AG04450 (cell line): ENCODE results near the gene ACTR2. TPM values are rescaled to one million over a fixed set of nuclear protein-coding genes. Genes with fewer than 3 reads are reported as not detected.

Source experiments
- CTCF ChIA-PET: fragments of 300-600, 350-600 bp; formaldehyde crosslinking; extraction: SDS; loops from one replicate; lab custom pipeline; 2022; ENCODE audit warnings: antibody characterized with exemption, inconsistent platforms; lab: Charles Lee
- POLR2A ChIA-PET: fragments of 350-600 bp; formaldehyde crosslinking; extraction: SDS; loops from one replicate; lab custom pipeline; 2021; ENCODE audit warnings: antibody characterized with exemption, inconsistent platforms; lab: Yijun Ruan, JAX
- DNase-seq: peaks from one replicate; pipeline ENCODE4 v3.0.0-alpha.2; 2011; ENCODE audit warnings: low read depth, low spot score
- H3K27ac ChIP-seq: one replicate; pipeline ENCODE4 v1.5.1; 2012; ENCODE audit warnings: low read depth, low read length, control low read depth
- H3K27me3 ChIP-seq: one replicate; pipeline ENCODE4 v1.6.0; 2012; ENCODE audit warnings: low read length; ENCODE audit not compliant: control insufficient read depth, insufficient read depth
- H3K4me3 ChIP-seq: 2 replicates; pipeline ENCODE4 v1.5.1; 2011; ENCODE audit warnings: mild to moderate bottlenecking, low read depth, low read length, control low read depth
- H3K9me3 ChIP-seq: 2 replicates; pipeline ENCODE4 v1.5.1; 2012; ENCODE audit warnings: low read length; ENCODE audit not compliant: control insufficient read depth, insufficient read depth
- polyA plus RNA-seq: library from polyadenylated mRNA; depleted of rRNA; stranded (reverse); fragments of >200 nt; gene quantifications from 2 replicates; pipeline ENCODE4 v1.2.3, GENCODE V29; 2011
- TF ChIP-seq, protein P1 (sequence below): IDR thresholded peaks from 2 replicates; pipeline ENCODE4 v1.5.1; 2011; ENCODE audit warnings: low read depth, low read length, control low read depth, inconsistent platforms

ACTR2 gene
- polyA plus RNA-seq, 1 experiment = 240 TPM

GRCh38 chr2:65267008-65267407, 39.4 kb downstream of the ACTR2 start:
- Histone ChIP-seq H3K27ac (no peak overlapping the region), H3K4me3 (no peak overlapping the region), H3K27me3 (no peaks in the 10 kb centered on the region), H3K9me3 (no peaks in the 10 kb centered on the region)
- ChIA-PET CTCF (interaction anchor here (0.7 to 6.1 kb wide), 6 partner anchors 8 to 307 kb away, joined by 3 to 44 read pairs (median 4); no protein-coding TSS in a partner anchor), POLR2A (interaction anchor here (1.1 kb wide), 1 partner anchor 165 kb away, joined by 8 read pairs; the partner anchor contains the start of gene SPRED2)
- DNase-seq = no peak
- TF ChIP-seq, protein P1, sequence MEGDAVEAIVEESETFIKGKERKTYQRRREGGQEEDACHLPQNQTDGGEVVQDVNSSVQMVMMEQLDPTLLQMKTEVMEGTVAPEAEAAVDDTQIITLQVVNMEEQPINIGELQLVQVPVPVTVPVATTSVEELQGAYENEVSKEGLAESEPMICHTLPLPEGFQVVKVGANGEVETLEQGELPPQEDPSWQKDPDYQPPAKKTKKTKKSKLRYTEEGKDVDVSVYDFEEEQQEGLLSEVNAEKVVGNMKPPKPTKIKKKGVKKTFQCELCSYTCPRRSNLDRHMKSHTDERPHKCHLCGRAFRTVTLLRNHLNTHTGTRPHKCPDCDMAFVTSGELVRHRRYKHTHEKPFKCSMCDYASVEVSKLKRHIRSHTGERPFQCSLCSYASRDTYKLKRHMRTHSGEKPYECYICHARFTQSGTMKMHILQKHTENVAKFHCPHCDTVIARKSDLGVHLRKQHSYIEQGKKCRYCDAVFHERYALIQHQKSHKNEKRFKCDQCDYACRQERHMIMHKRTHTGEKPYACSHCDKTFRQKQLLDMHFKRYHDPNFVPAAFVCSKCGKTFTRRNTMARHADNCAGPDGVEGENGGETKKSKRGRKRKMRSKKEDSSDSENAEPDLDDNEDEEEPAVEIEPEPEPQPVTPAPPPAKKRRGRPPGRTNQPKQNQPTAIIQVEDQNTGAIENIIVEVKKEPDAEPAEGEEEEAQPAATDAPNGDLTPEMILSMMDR = no peak

DNA sequence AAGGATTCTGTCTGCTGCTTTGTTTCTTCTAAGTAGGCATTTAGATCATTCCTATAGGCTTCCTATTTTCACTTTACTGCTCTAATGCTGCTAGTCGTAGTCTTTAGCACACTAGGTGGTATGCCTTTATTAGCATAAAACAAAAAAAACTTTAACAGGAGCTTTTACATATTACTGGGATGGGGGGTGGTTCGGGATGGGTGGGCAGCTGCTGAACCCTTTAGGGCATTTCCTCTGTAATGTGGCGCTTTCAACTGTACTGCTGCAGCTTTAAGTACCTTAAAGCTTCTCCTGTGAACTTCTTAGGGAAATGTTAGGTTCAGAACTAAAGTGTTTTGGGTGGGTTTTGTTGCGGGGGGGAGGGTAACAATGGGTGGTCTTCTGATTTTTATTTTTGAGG, 41.3 kb downstream of the ACTR2 start:
- Histone ChIP-seq H3K27ac (no peak overlapping the region), H3K27me3 (no peaks in the 10 kb centered on the region), H3K4me3 (no peak overlapping the region), H3K9me3 (no peaks in the 10 kb centered on the region)
- TF ChIP-seq, protein P1 = no peak
- CTCF ChIA-PET = no interaction called here
- POLR2A ChIA-PET = no interaction called here
- DNase-seq = no peak

- POLR2A ChIA-PET = no interaction called here
- Histone ChIP-seq H3K27ac (no peak overlapping the region), H3K4me3 (no peak overlapping the region), H3K27me3 (no peaks in the 10 kb centered on the region), H3K9me3 (no peaks in the 10 kb centered on the region)
- CTCF ChIA-PET = no interaction called here
- no peak for DNase-seq
- TF ChIP-seq, protein P1 = no peak
These were observed 45.7 kb downstream of the ACTR2 start for GRCh38 chr2:65273344-65273743.

- no peak overlapping the region for H3K4me3 ChIP-seq
- no peak for DNase-seq
- H3K27ac ChIP-seq = no peak overlapping the region
- POLR2A ChIA-PET = interaction anchor here (0.6 to 0.7 kb wide), 2 partner anchors 13 to 48 kb away, joined by 3 to 4 read pairs; partner anchors contain the start of gene ACTR2
- no peaks in the 10 kb centered on the region for H3K9me3 ChIP-seq
- CTCF ChIA-PET = interaction anchor here (1.0 to 6.0 kb wide), 4 partner anchors 8 to 298 kb away, joined by 3 to 45 read pairs (median 7); no protein-coding TSS in a partner anchor
- TF ChIP-seq, protein P1 = no peak
- no peaks in the 10 kb centered on the region for H3K27me3 ChIP-seq
These were observed 47.7 kb downstream of the ACTR2 start for GRCh38 chr2:65275141-65275915.

GRCh38 chr2:65276609-65277008, 49.0 kb downstream of the ACTR2 start:
- no peak overlapping the region for H3K27ac ChIP-seq
- no peaks in the 10 kb centered on the region for H3K27me3 ChIP-seq
- no peak overlapping the region for H3K4me3 ChIP-seq
- ChIA-PET POLR2A (interaction anchor here (0.5 kb wide), 1 partner anchor 154 kb away, joined by 3 read pairs; no protein-coding TSS in a partner anchor), CTCF (interaction anchor here (0.6 to 6.0 kb wide), 6 partner anchors 10 to 297 kb away, joined by 3 to 45 read pairs (median 7); no protein-coding TSS in a partner anchor)
- no peak for DNase-seq
- H3K9me3 ChIP-seq = no peaks in the 10 kb centered on the region
- TF ChIP-seq, protein P1 = no peak
